H1 (cell line): ENCODE measurements around the gene MACC1. TPM values are rescaled to one million over a fixed set of nuclear protein-coding genes. Genes with fewer than 3 reads are reported as not detected.

Experiments
- CTCF ChIA-PET: fragments of 300-600 bp; sonication (Branson Sonifier 250); formaldehyde crosslinking; loops from one replicate; lab custom pipeline; 2021; ENCODE audit not compliant: partially characterized antibody; lab: Charles Lee
- POLR2A ChIA-PET: fragments of 300-600 bp; sonication (Branson Sonifier 250); formaldehyde crosslinking; loops from one replicate; lab custom pipeline; 2021; ENCODE audit warnings: inconsistent platforms; ENCODE audit not compliant: partially characterized antibody; lab: Charles Lee
- DNase-seq, 2 experiments: peaks; one replicate each; pipeline versions ENCODE4 v3.0.0 to v3.0.0-alpha.2; 2010 to 2022; ENCODE audit warnings: low spot score in 2 of 2, low read depth in 1 of 2, mixed read lengths in 1 of 2
- FAIRE-seq: peaks from 2 replicates; lab custom pipeline; 2011; peaks lifted over from hg19 to GRCh38; lab: Jason Lieb, UNC
- H2AFZ ChIP-seq: 2 replicates; pipeline ENCODE4 v1.8.1; 2012; ENCODE audit warnings: low read length, inconsistent platforms
- H2AK5ac ChIP-seq: 2 replicates; pipeline ENCODE4 v1.6.1; 2013; ENCODE audit warnings: low read depth, low read length
- H2BK120ac ChIP-seq: replicated peaks from 2 replicates; pipeline ENCODE3; 2013; ENCODE audit warnings: low read depth, low read length, inconsistent platforms
- H2BK12ac ChIP-seq: 2 replicates; pipeline ENCODE4 v1.6.1; 2013; ENCODE audit warnings: low read depth, low read length
- H2BK15ac ChIP-seq: 2 replicates; pipeline ENCODE4 v1.6.1; 2013; ENCODE audit warnings: low read length
- H2BK20ac ChIP-seq: 2 replicates; pipeline ENCODE4 v1.6.1; 2013; ENCODE audit warnings: low read length
- H2BK5ac ChIP-seq: 2 replicates; pipeline ENCODE4 v1.6.1; 2013; ENCODE audit warnings: low read depth, low read length
- H3K14ac ChIP-seq: 2 replicates; pipeline ENCODE4 v1.6.1; 2013; ENCODE audit warnings: inconsistent platforms; ENCODE audit not compliant: insufficient read length
- H3K18ac ChIP-seq: 2 replicates; pipeline ENCODE4 v1.6.1; 2013; ENCODE audit warnings: low read length; ENCODE audit errors: extremely low read depth
- H3K23ac ChIP-seq: 2 replicates; pipeline ENCODE4 v1.6.1; 2013; ENCODE audit warnings: inconsistent platforms; ENCODE audit not compliant: insufficient read length
- H3K23me2 ChIP-seq: 2 replicates; pipeline ENCODE4 v1.6.1; 2013; ENCODE audit warnings: low read depth, low read length
- H3K27ac ChIP-seq: 2 replicates; pipeline ENCODE4 v1.6.1; 2011; ENCODE audit warnings: low read depth, low read length, inconsistent platforms
- H3K27me3 ChIP-seq, 4 experiments: replicated peaks in 1 of 4; 1 replicate in 1 of 4; 2 replicates in 3 of 4; pipeline versions ENCODE4 v1.6.1 to v1.8.1; 2011 to 2013; ENCODE audit warnings: low read length in 3 of 4, mild to moderate bottlenecking in 3 of 4, inconsistent platforms in 2 of 4, mixed read lengths in 2 of 4, moderate library complexity in 1 of 4; ENCODE audit not compliant: control insufficient read depth in 3 of 4, insufficient read depth in 3 of 4; ENCODE audit errors: extremely low read depth in 1 of 4
- H3K36me3 ChIP-seq, 4 experiments: 2 replicates each; pipeline versions ENCODE4 v1.6.1 to v1.8.1; 2011 to 2013; ENCODE audit warnings: mild to moderate bottlenecking in 4 of 4, low read length in 3 of 4, moderate library complexity in 2 of 4, control low read depth in 1 of 4, inconsistent platforms in 1 of 4; ENCODE audit not compliant: insufficient read depth in 4 of 4, control insufficient read depth in 2 of 4
- H3K4ac ChIP-seq: replicated peaks from 2 replicates; pipeline ENCODE3; 2013; ENCODE audit warnings: low read length, low read depth, mixed read lengths, inconsistent platforms; ENCODE audit not compliant: insufficient read length
- H3K4me1 ChIP-seq, 4 experiments: replicated peaks in 1 of 4; 1 replicate in 1 of 4; 2 replicates in 3 of 4; pipeline versions ENCODE4 v1.6.1 to v1.8.1; 2011 to 2013; ENCODE audit warnings: low read length in 3 of 4, inconsistent platforms in 2 of 4, mixed read lengths in 1 of 4; ENCODE audit not compliant: insufficient read depth in 4 of 4, control insufficient read depth in 3 of 4
- H3K4me2 ChIP-seq, 2 experiments: 2 replicates each; pipeline versions ENCODE4 v1.6.1 to v1.8.1; 2011 to 2013; ENCODE audit warnings: low read depth in 2 of 2, low read length in 2 of 2, control low read depth in 1 of 2, inconsistent platforms in 1 of 2, mild to moderate bottlenecking in 1 of 2; ENCODE audit not compliant: insufficient read depth in 1 of 2
- H3K4me3 ChIP-seq, 4 experiments: fragments of 200-600, 300-600 bp in 1 of 4; sonication (generic), shearing (Covaris generic), sonication (Bioruptor Twin) in 1 of 4; 2 replicates each; pipeline versions ENCODE4 v1.5.1 to v1.8.1; 2011 to 2016; ENCODE audit warnings: low read length in 4 of 4, low read depth in 3 of 4, control low read depth in 2 of 4, inconsistent platforms in 2 of 4, mild to moderate bottlenecking in 2 of 4, mixed read lengths in 1 of 4, moderate library complexity in 1 of 4; ENCODE audit not compliant: insufficient read depth in 2 of 4; ENCODE audit errors: extremely low read depth in 1 of 4
- H3K56ac ChIP-seq: replicated peaks from 2 replicates; pipeline ENCODE3; 2013; ENCODE audit warnings: low read depth, mild to moderate bottlenecking, mixed read lengths, low read length, inconsistent platforms; ENCODE audit not compliant: insufficient read length
- H3K79me1 ChIP-seq: 2 replicates; pipeline ENCODE4 v1.6.1; 2013; ENCODE audit warnings: low read depth, low read length, control low read depth
- H3K79me2 ChIP-seq, 2 experiments: 2 replicates each; pipeline versions ENCODE4 v1.6.1 to v1.8.1; 2012 to 2013; ENCODE audit warnings: low read length in 2 of 2, mild to moderate bottlenecking in 2 of 2, inconsistent platforms in 1 of 2; ENCODE audit not compliant: insufficient read depth in 2 of 2, control insufficient read depth in 1 of 2
- H3K9ac ChIP-seq, 4 experiments: replicated peaks in 1 of 4; 1 replicate in 1 of 4; 2 replicates in 3 of 4; pipeline versions ENCODE4 v1.6.1 to v1.8.1; 2011 to 2013; ENCODE audit warnings: low read depth in 3 of 4, low read length in 3 of 4, control low read depth in 2 of 4, mild to moderate bottlenecking in 2 of 4, moderate library complexity in 2 of 4, inconsistent platforms in 1 of 4; ENCODE audit errors: extremely low read depth in 1 of 4
- H3K9me3 ChIP-seq, 2 experiments: 2 replicates each; pipeline versions ENCODE4 v1.6.1 to v1.8.1; 2012 to 2013; ENCODE audit warnings: mild to moderate bottlenecking in 2 of 2, moderate library complexity in 2 of 2, control low read depth in 1 of 2, inconsistent platforms in 1 of 2, low read depth in 1 of 2, low read length in 1 of 2, mixed read lengths in 1 of 2; ENCODE audit not compliant: insufficient read depth in 2 of 2
- H4K20me1 ChIP-seq, 2 experiments: replicated peaks in 1 of 2; 2 replicates each; pipeline versions ENCODE3 to v1.8.1; 2011 to 2013; ENCODE audit warnings: inconsistent platforms in 2 of 2, low read length in 2 of 2, mild to moderate bottlenecking in 1 of 2; ENCODE audit not compliant: insufficient read depth in 2 of 2, control insufficient read depth in 1 of 2
- H4K5ac ChIP-seq: 2 replicates; pipeline ENCODE4 v1.6.1; 2013; ENCODE audit warnings: low read length, low read depth, mixed read lengths, inconsistent platforms; ENCODE audit not compliant: insufficient read length
- H4K8ac ChIP-seq: 2 replicates; pipeline ENCODE4 v1.8.0; 2013; ENCODE audit warnings: mild to moderate bottlenecking, moderate library complexity, low read length, inconsistent platforms; ENCODE audit not compliant: insufficient read depth; ENCODE audit errors: extremely low read depth
- H4K91ac ChIP-seq: replicated peaks from 2 replicates; pipeline ENCODE3; 2013; ENCODE audit warnings: low read length, mixed read lengths, inconsistent platforms; ENCODE audit not compliant: insufficient read length
- CHD1 ChIP-seq: IDR thresholded peaks from 2 replicates; pipeline ENCODE4 v1.6.1; 2012; ENCODE audit warnings: low read depth, low read length, improper control_type of control experiment
- SUZ12 ChIP-seq: fragments of 200-600 bp; sonication (generic); IDR thresholded peaks from 2 replicates; pipeline ENCODE4 v1.6.1; 2012; ENCODE audit warnings: mild to moderate bottlenecking, inconsistent platforms, low read length, moderate library complexity, mixed read lengths
- TAF7 ChIP-seq: optimal IDR thresholded peaks from 2 replicates; pipeline ENCODE3; 2011; ENCODE audit warnings: low read depth, mild to moderate bottlenecking, inconsistent platforms, low read length, moderate library complexity, borderline replicate concordance
- WGBS, 2 experiments: shearing (Covaris generic) in 1 of 2; methylation state at CpG; one replicate each; pipeline versions ENCODE4 v1.1.6 to v1.1.7; 2013 to 2015; ENCODE audit warnings: low lambda C conversion rate in 2 of 2, mixed read lengths in 2 of 2, inconsistent platforms in 1 of 2, low coverage in 1 of 2, missing lambda C conversion rate in 1 of 2; ENCODE audit not compliant: insufficient replicate concordance in 2 of 2, insufficient coverage in 1 of 2, insufficient read length in 1 of 2; ENCODE audit errors: extremely low coverage in 1 of 2, missing lambda C conversion rate in 1 of 2; 5-methylcytosine and 5-hydroxymethylcytosine counted together
- polyA plus RNA-seq, 7 experiments: library from polyadenylated mRNA; depleted of rRNA in 3 of 7; stranded (reverse) in 5 of 7; unstranded in 2 of 7; fragments of >200 nt in 5 of 7; fragments of 200-250 nt in 2 of 7; gene quantifications; 1 replicate in 5 of 7; 2 replicates in 1 of 7; 4 replicates in 1 of 7; pipeline versions ENCODE4 v1.2.1 to v1.2.3, GENCODE V29; 2011 to 2013; ENCODE audit warnings: missing spikeins in 2 of 7, mixed read lengths in 2 of 7
- total RNA-seq: library from RNA; stranded (reverse); fragmentation: NEBNext Ultra II Directional; extraction: Animal tissue kit (Norgen Biotek cat#: 25700); gene quantifications from 2 replicates; pipeline ENCODE4 v1.2.1, GENCODE V29; 2021
- TF ChIP-seq, protein P1 (sequence below): IDR thresholded peaks from 2 replicates; pipeline ENCODE4 v1.6.1; 2011; ENCODE audit warnings: low read length, improper control_type of control experiment

The MACC1 gene
- total and polyA plus RNA-seq, 2 of the 8 experiments (the other 6 are each of a cell fraction or from before 2014, with no cell fraction given), result 2.0 to 17.2 TPM

DNA sequence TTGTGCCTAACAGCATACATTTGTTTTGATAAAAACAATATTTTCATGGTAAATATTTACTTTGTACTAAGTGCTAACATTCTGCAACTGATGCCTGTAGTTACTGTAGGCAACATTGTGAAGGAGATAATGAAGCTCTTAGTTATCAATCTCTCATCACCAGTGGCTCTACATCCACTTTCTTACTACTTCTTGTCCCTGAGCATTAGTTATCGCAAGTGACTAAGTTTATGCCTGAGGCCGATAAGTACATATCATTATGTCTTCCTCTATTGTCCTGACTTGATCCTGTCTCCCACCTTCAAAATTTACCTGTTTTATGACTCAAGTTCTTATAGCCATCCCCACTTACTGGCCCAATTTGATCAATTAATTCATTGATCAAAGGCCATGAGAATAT is 63.6 kb downstream of the MACC1 start:
- Histone ChIP-seq H3K9ac (no peak overlapping the region), H3K4me1 (no peaks in the 10 kb centered on the region), H3K79me1 (no peaks in the 10 kb centered on the region), H2BK5ac (no peak overlapping the region), H3K18ac (no peak overlapping the region), H3K23me2 (no peaks in the 10 kb centered on the region), H3K56ac (no peak overlapping the region), H3K79me2 (no peaks in the 10 kb centered on the region), H4K20me1 (no peaks in the 10 kb centered on the region), H3K14ac (no peak overlapping the region), H2AK5ac (no peak overlapping the region), H2BK15ac (no peak overlapping the region), H2BK20ac (no peak overlapping the region), H3K4me3 (no peak overlapping the region), H4K5ac (no peak overlapping the region), H2AFZ (no peak overlapping the region), H3K4ac (no peak overlapping the region), H3K9me3 (no peaks in the 10 kb centered on the region), H3K36me3 (peaks cover 0 to 5% (median 2%) of the 10 kb centered on the region in 4 experiments; a peak in 4 of 8 replicates), H4K8ac (no peak overlapping the region), H4K91ac (no peak overlapping the region), H2BK12ac (no peak overlapping the region), H3K4me2 (no peak overlapping the region), H2BK120ac (no peak overlapping the region), H3K27me3 (no peaks in the 10 kb centered on the region), H3K27ac (no peak overlapping the region), H3K23ac (no peak overlapping the region)
- ChIA-PET POLR2A (interaction anchor here (1.0 to 1.5 kb wide), 3 partner anchors 9 to 15 kb away, joined by 3 to 5 read pairs (median 4); no protein-coding TSS in a partner anchor), CTCF (interaction anchor here (0.7 to 1.8 kb wide), 3 partner anchors 19 to 441 kb away, joined by 4 to 6 read pairs (median 5); no protein-coding TSS in a partner anchor)
- 98% methylated on average over 2 of the region's 2 CpGs; no CpG with 5 or more reads in 1 of the 2 experiments for WGBS, 2 experiments
- FAIRE-seq, result no peak
- no peak for DNase-seq
- TF ChIP-seq TAF7 (no peak), CHD1 (no peak), SUZ12 (no peak)
- TF ChIP-seq, protein P1, sequence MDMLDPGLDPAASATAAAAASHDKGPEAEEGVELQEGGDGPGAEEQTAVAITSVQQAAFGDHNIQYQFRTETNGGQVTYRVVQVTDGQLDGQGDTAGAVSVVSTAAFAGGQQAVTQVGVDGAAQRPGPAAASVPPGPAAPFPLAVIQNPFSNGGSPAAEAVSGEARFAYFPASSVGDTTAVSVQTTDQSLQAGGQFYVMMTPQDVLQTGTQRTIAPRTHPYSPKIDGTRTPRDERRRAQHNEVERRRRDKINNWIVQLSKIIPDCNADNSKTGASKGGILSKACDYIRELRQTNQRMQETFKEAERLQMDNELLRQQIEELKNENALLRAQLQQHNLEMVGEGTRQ, result no peak
